K562 (cell line): ENCODE data around the gene FAM53B. TPM values are rescaled to one million over a fixed set of nuclear protein-coding genes. Genes with fewer than 3 reads are reported as not detected.

Experiments
- ARID3A ChIP-seq: IDR thresholded peaks from 2 replicates; pipeline ENCODE4 v1.6.1; 2012; ENCODE audit warnings: low read depth, low read length, improper control_type of control experiment, borderline replicate concordance
- CHCHD3 ChIP-seq: fragments of 250-450 bp; sonication (Bioruptor Pico); IDR thresholded peaks from 2 replicates; pipeline ENCODE4 v2.1.2; 2022; ENCODE audit warnings: mild to moderate bottlenecking
- E2F6 ChIP-seq, 2 experiments: IDR thresholded peaks; 2 replicates each; pipeline ENCODE4 v1.6.1; 2011; ENCODE audit warnings: borderline replicate concordance in 1 of 2, control low read depth in 1 of 2, low read depth in 1 of 2, low read length in 1 of 2, mild to moderate bottlenecking in 1 of 2, mixed read lengths in 1 of 2, moderate library complexity in 1 of 2; ENCODE audit not compliant: insufficient read depth in 1 of 2, insufficient read length in 1 of 2, poor library complexity in 1 of 2, severe bottlenecking in 1 of 2; ENCODE audit errors: extremely low read depth in 1 of 2
- GTF2A2 ChIP-seq: IDR thresholded peaks from 2 replicates; pipeline ENCODE4 v1.6.1; 2016; ENCODE audit warnings: mild to moderate bottlenecking, missing genetic modification characterization, missing compliant biosample characterization
- HEY1 ChIP-seq: fragments of 250-450 bp; sonication (Bioruptor Pico); IDR thresholded peaks from 2 replicates; pipeline ENCODE4 v1.5.0; 2020; ENCODE audit warnings: mild to moderate bottlenecking, moderate library complexity, borderline replicate concordance
- JUN ChIP-seq, 2 experiments: sonication (generic) in 1 of 2; formaldehyde crosslinking in 1 of 2; IDR thresholded peaks; 2 replicates each; pipeline versions ENCODE4 v1.6.1 to v1.8.0; 2012 to 2022; ENCODE audit warnings: borderline replicate concordance in 2 of 2, mild to moderate bottlenecking in 2 of 2, improper control_type of control experiment in 1 of 2, low read depth in 1 of 2, low read length in 1 of 2, missing genetic modification reagents in 1 of 2
- KAT2B ChIP-seq: IDR thresholded peaks from one replicate; pipeline ENCODE4 v1.6.1; 2012; ENCODE audit warnings: low read depth, mild to moderate bottlenecking, control low read depth, inconsistent platforms, low read length, moderate library complexity
- MTA2 ChIP-seq: fragments of 450-650 bp; IDR thresholded peaks from 2 replicates; pipeline ENCODE4 v1.6.1; 2016; ENCODE audit warnings: low read depth
- NFRKB ChIP-seq: fragments of 450-650 bp; IDR thresholded peaks from 2 replicates; pipeline ENCODE4 v1.6.1; 2016; ENCODE audit warnings: low read depth
- PKNOX1 ChIP-seq: fragments of 450-650 bp; IDR thresholded peaks from 2 replicates; pipeline ENCODE4 v1.6.1; 2016
- POLR2B ChIP-seq: fragments of 450-650 bp; IDR thresholded peaks from 2 replicates; pipeline ENCODE4 v1.6.1; 2018; ENCODE audit warnings: low read depth; ENCODE audit not compliant: partially characterized antibody
- RAD51 ChIP-seq: fragments of 450-650 bp; IDR thresholded peaks from 2 replicates; pipeline ENCODE4 v1.7.1; 2016; ENCODE audit warnings: low read depth, mild to moderate bottlenecking, borderline replicate concordance
- U2AF1 ChIP-seq: fragments of 200-400 bp; formaldehyde crosslinking; optimal IDR thresholded peaks from 2 replicates; pipeline ENCODE3; 2017; ENCODE audit warnings: mild to moderate bottlenecking, low read depth, low read length, moderate library complexity
- YBX1 ChIP-seq: fragments of 450-650 bp; IDR thresholded peaks from 2 replicates; pipeline ENCODE4 v1.7.1; 2016; ENCODE audit warnings: mild to moderate bottlenecking
- ZBTB49 ChIP-seq: sonication (generic); formaldehyde crosslinking; IDR thresholded peaks from 2 replicates; pipeline ENCODE4 v1.8.0; 2022; ENCODE audit warnings: missing genetic modification reagents, mild to moderate bottlenecking, borderline replicate concordance
- ZFX ChIP-seq: sonication (generic); formaldehyde crosslinking; IDR thresholded peaks from 2 replicates; pipeline ENCODE4 v1.8.0; 2022; ENCODE audit warnings: mild to moderate bottlenecking, missing genetic modification reagents, moderate library complexity
- ZNF354B ChIP-seq: fragments of 250-450 bp; sonication (Bioruptor Pico); IDR thresholded peaks from 2 replicates; pipeline ENCODE4 v1.4.0; 2020
- ZNF584 ChIP-seq: fragments of 200-800 bp; sonication (Bioruptor generic); IDR thresholded peaks from 2 replicates; pipeline ENCODE4 v1.6.1; 2016; ENCODE audit warnings: low read depth, mild to moderate bottlenecking, missing genetic modification characterization, missing compliant biosample characterization
- ZNF740 ChIP-seq, 3 experiments: fragments of 200-800 bp in 1 of 3; sonication (Bioruptor generic) in 1 of 3; sonication (generic) in 1 of 3; formaldehyde crosslinking in 1 of 3; IDR thresholded peaks; 2 replicates each; pipeline versions ENCODE4 v1.6.1 to v1.8.0; 2016 to 2022; ENCODE audit warnings: mild to moderate bottlenecking in 2 of 3, missing compliant biosample characterization in 2 of 3, missing genetic modification characterization in 2 of 3, missing genetic modification reagents in 1 of 3
- polyA plus RNA-seq, 8 experiments: library from polyadenylated mRNA; depleted of rRNA in 4 of 8; stranded (reverse) in 5 of 8; unstranded in 3 of 8; fragments of >200 nt; fragmentation: Nextera tagmentation in 2 of 8; fragmentation: Illumina TruSeq in 1 of 8; extraction: Ambion mirVana in 2 of 8; extraction: Trizol in 1 of 8; gene quantifications; 2 replicates each; pipeline versions ENCODE4 v1.2.1 to v1.2.3, GENCODE V29; 2011 to 2014; ENCODE audit warnings: inconsistent platforms in 1 of 8, missing spikeins in 1 of 8
- total RNA-seq, 7 experiments: library from RNA; depleted of rRNA in 6 of 7; stranded (reverse); fragments of >200 nt in 6 of 7; fragmentation: Illumina TruSeq in 2 of 7; extraction: Trizol in 2 of 7; gene quantifications; 2 replicates each; pipeline versions ENCODE4 v1.2.1 to v1.2.3, GENCODE V29; 2011 to 2021; ENCODE audit warnings: low replicate concordance in 1 of 7

The FAM53B gene
- total and polyA plus RNA-seq, 9 of the 15 experiments (the other 6 are each of a cell fraction or from before 2014, with no cell fraction given), result 0.03 to 16.5 (median 5.0) TPM

- no peak for TF ChIP-seq JUN (IDR thresholded peaks at IDR 0.05; ENCODE audit: borderline replicate concordance, low read depth, low read length)
- TF ChIP-seq JUN (CRISPR knock-in tag; IDR thresholded peaks at IDR 0.05; ENCODE audit: borderline replicate concordance), result no peak
- no peak for TF ChIP-seq HEY1 (CRISPR knock-in tag)
- no peak; the same call in 1 of the 2 replicates for TF ChIP-seq ZNF584 (CRISPR knock-in tag)
- TF ChIP-seq ARID3A, result no peak
- TF ChIP-seq ZNF740 (CRISPR knock-in tag; IDR thresholded peaks at IDR 0.05), result no peak
- TF ChIP-seq ZNF740 (tag; IDR thresholded peaks at IDR 0.05), result no peak
- TF ChIP-seq E2F6 (IDR thresholded peaks at IDR 0.05; ENCODE audit: borderline replicate concordance in 1 of 2, extremely low read depth in 1 of 2, insufficient read depth in 1 of 2, insufficient read length in 1 of 2, low read depth in 1 of 2, low read length in 1 of 2, poor library complexity in 1 of 2, severe bottlenecking in 1 of 2), result no peak
- TF ChIP-seq U2AF1, result no peak
- no peak for TF ChIP-seq RAD51
- no peak for TF ChIP-seq YBX1
- TF ChIP-seq PKNOX1, result no peak; the same call in 1 of the 2 replicates
- no peak for TF ChIP-seq GTF2A2 (tag)
- no peak for TF ChIP-seq NFRKB
- no peak for TF ChIP-seq KAT2B
- TF ChIP-seq ZBTB49 (CRISPR knock-in tag), result no peak
- no peak for TF ChIP-seq ZFX
- TF ChIP-seq POLR2B, result no peak
- no peak for TF ChIP-seq ZNF354B
- TF ChIP-seq MTA2, result no peak
- no peak for TF ChIP-seq CHCHD3 (CRISPR knock-in tag)
Observed at GRCh38 chr10:124640538-124641231, 103.5 kb downstream of the FAM53B start (continued).
